ENCODE measurements around the gene GLRX3. TPM values are rescaled to one million over a fixed set of nuclear protein-coding genes. Genes with fewer than 3 reads are reported as not detected.

Gene GLRX3
- total and polyA plus RNA-seq, 10 of the 15 experiments (the other 5 are each of a cell fraction or from before 2014, with no cell fraction given) = 94.7 to 209 (median 131) TPM

DNA sequence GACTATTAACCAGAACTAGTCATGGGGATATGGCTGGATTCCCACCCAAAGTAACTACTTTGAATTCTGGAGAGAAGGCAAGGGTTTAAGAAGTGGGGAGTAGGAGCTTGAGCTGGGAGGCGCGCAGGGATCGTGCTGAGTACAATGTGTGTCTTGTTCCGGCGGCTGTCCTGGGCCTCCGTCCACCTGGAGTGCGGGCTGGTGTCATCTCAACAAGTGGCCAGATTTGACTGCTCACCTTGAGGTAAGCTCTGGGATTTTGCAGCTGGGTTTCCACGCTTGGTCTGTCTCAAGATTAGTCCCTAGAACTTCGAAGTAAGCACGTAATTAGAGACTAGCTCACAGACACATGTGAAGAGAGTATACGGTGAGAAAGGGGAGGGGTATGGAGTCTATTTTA lies 49.4 kb downstream of the GLRX3 start:
- Histone ChIP-seq H3K4me2 (ENCODE audit: control insufficient read depth, insufficient read depth) (no peak overlapping the region), H3K27ac (ENCODE audit: control insufficient read depth, insufficient read depth) (no peak overlapping the region), H3K9ac (ENCODE audit: control insufficient read depth, insufficient read depth, low read length) (no peak overlapping the region), H3K27me3 (replicated peaks in 1 of 2; ENCODE audit: control insufficient read depth in 2 of 2, insufficient read depth in 2 of 2, low read length in 1 of 2) (no peaks in the 10 kb centered on the region), H3K4me1 (ENCODE audit: control insufficient read depth, insufficient read depth, low read length) (no peaks in the 10 kb centered on the region), H2AFZ (ENCODE audit: control insufficient read depth, low read depth, low read length) (no peak overlapping the region), H4K20me1 (ENCODE audit: control insufficient read depth, insufficient read depth) (no peaks in the 10 kb centered on the region), H3K79me2 (ENCODE audit: control insufficient read depth, insufficient read depth, low read length) (no peaks in the 10 kb centered on the region), H3K9me3 (replicated peaks; ENCODE audit: control insufficient read depth, insufficient read depth, low read length) (no peaks in the 10 kb centered on the region), H3K36me3 (ENCODE audit: control insufficient read depth in 2 of 2, insufficient read depth in 2 of 2, low read length in 1 of 2) (peaks cover 9 to 11% of the 10 kb centered on the region in 2 experiments), H3K4me3 (no peak overlapping the region)
- RAD21 ChIA-PET (ENCODE audit: unreplicated experiment) = no interaction called here
- TSS peak; percentile 22 for BruUV-seq (replicated peaks)
- 87% methylated on average over 11 of the region's 11 CpGs for WGBS (ENCODE audit: insufficient coverage, insufficient replicate concordance, low lambda C conversion rate, missing lambda C conversion rate)
- CTCF ChIA-PET = interaction anchor here (1.3 kb wide), 1 partner anchor 16 kb away, joined by 3 read pairs; no protein-coding TSS in a partner anchor
- POLR2A ChIA-PET = no interaction called here
- SMC1A ChIA-PET (ENCODE audit: uncharacterized antibody, unreplicated experiment) = no interaction called here
- intact Hi-C loops (cut with micrococcal nuclease; ENCODE audit: unreplicated experiment) (no loop called here), in situ Hi-C loops (cut with MboI) (loop anchor here (5.0 to 10.0 kb wide), 3 partner anchors 1602 to 1839 kb away; no protein-coding TSS in a partner anchor)
- FAIRE-seq (no peak), ATAC-seq (no peak), DNase-seq (ENCODE audit: low read depth, low spot score) (no peak)
- no peak for TF ChIP-seq JUNB (IDR thresholded peaks at IDR 0.05)
- TF ChIP-seq SRF (IDR thresholded peaks at IDR 0.05; ENCODE audit: low read depth in 2 of 2, low read length in 2 of 2) = no peak
- no peak for TF ChIP-seq ETV6 (conservative IDR thresholded peaks at IDR 0.05 in 1 of 2, IDR thresholded peaks at IDR 0.05 in 1 of 2; ENCODE audit: borderline replicate concordance in 1 of 2, low read depth in 1 of 2)
- no peak for TF ChIP-seq DPF2 (IDR thresholded peaks at IDR 0.05)
- TF ChIP-seq ZBED1 (IDR thresholded peaks at IDR 0.05; ENCODE audit: borderline replicate concordance) = no peak
- TF ChIP-seq CHD1 (IDR thresholded peaks at IDR 0.05; ENCODE audit: low read depth, low read length) = no peak
- no peak for TF ChIP-seq NFXL1 (IDR thresholded peaks at IDR 0.05; ENCODE audit: borderline replicate concordance)
- TF ChIP-seq BACH1 (IDR thresholded peaks at IDR 0.05; ENCODE audit: borderline replicate concordance) = no peak
- TF ChIP-seq, protein P1, sequence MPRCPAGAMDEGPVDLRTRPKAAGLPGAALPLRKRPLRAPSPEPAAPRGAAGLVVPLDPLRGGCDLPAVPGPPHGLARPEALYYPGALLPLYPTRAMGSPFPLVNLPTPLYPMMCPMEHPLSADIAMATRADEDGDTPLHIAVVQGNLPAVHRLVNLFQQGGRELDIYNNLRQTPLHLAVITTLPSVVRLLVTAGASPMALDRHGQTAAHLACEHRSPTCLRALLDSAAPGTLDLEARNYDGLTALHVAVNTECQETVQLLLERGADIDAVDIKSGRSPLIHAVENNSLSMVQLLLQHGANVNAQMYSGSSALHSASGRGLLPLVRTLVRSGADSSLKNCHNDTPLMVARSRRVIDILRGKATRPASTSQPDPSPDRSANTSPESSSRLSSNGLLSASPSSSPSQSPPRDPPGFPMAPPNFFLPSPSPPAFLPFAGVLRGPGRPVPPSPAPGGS (IDR thresholded peaks at IDR 0.05; ENCODE audit: borderline replicate concordance, insufficient read depth, low read depth, low read length, poor library complexity, severe bottlenecking) = no peak
- TF ChIP-seq, protein P2, sequence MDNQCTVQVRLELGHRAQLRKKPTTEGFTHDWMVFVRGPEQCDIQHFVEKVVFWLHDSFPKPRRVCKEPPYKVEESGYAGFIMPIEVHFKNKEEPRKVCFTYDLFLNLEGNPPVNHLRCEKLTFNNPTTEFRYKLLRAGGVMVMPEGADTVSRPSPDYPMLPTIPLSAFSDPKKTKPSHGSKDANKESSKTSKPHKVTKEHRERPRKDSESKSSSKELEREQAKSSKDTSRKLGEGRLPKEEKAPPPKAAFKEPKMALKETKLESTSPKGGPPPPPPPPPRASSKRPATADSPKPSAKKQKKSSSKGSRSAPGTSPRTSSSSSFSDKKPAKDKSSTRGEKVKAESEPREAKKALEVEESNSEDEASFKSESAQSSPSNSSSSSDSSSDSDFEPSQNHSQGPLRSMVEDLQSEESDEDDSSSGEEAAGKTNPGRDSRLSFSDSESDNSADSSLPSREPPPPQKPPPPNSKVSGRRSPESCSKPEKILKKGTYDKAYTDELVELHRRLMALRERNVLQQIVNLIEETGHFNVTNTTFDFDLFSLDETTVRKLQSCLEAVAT (IDR thresholded peaks at IDR 0.05) = no peak
- TF ChIP-seq ZSCAN29 (IDR thresholded peaks at IDR 0.05) = no peak
- TF ChIP-seq, protein P3, sequence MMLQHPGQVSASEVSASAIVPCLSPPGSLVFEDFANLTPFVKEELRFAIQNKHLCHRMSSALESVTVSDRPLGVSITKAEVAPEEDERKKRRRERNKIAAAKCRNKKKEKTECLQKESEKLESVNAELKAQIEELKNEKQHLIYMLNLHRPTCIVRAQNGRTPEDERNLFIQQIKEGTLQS (IDR thresholded peaks at IDR 0.05; ENCODE audit: borderline replicate concordance, extremely low read depth, low read depth, low read length) = no peak
- TF ChIP-seq, protein P4, sequence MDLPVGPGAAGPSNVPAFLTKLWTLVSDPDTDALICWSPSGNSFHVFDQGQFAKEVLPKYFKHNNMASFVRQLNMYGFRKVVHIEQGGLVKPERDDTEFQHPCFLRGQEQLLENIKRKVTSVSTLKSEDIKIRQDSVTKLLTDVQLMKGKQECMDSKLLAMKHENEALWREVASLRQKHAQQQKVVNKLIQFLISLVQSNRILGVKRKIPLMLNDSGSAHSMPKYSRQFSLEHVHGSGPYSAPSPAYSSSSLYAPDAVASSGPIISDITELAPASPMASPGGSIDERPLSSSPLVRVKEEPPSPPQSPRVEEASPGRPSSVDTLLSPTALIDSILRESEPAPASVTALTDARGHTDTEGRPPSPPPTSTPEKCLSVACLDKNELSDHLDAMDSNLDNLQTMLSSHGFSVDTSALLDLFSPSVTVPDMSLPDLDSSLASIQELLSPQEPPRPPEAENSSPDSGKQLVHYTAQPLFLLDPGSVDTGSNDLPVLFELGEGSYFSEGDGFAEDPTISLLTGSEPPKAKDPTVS (IDR thresholded peaks at IDR 0.05; ENCODE audit: low read depth, low read length) = no peak
- TF ChIP-seq, protein P5, sequence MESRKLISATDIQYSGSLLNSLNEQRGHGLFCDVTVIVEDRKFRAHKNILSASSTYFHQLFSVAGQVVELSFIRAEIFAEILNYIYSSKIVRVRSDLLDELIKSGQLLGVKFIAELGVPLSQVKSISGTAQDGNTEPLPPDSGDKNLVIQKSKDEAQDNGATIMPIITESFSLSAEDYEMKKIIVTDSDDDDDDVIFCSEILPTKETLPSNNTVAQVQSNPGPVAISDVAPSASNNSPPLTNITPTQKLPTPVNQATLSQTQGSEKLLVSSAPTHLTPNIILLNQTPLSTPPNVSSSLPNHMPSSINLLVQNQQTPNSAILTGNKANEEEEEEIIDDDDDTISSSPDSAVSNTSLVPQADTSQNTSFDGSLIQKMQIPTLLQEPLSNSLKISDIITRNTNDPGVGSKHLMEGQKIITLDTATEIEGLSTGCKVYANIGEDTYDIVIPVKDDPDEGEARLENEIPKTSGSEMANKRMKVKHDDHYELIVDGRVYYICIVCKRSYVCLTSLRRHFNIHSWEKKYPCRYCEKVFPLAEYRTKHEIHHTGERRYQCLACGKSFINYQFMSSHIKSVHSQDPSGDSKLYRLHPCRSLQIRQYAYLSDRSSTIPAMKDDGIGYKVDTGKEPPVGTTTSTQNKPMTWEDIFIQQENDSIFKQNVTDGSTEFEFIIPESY (IDR thresholded peaks at IDR 0.05) = no peak
- TF ChIP-seq SREBF1 (IDR thresholded peaks at IDR 0.05; ENCODE audit: low read length) = no peak
- no peak for TF ChIP-seq KAT2A (conservative IDR thresholded peaks at IDR 0.05; ENCODE audit: control insufficient read depth, low read depth, low read length)
